MM.1S (cell line): ENCODE measurements around the gene TKTL1.

Experiments used
- DNase-seq: peaks from one replicate; pipeline ENCODE4 v3.0.0-alpha.2; 2015
- H2AFZ ChIP-seq: fragments of 300-600 bp; sonication (generic); 2 replicates; pipeline ENCODE4 v1.6.0; 2016; ENCODE audit warnings: antibody characterized with exemption, low read length
- H3F3A ChIP-seq: fragments of 300-600 bp; sonication (generic); 2 replicates; pipeline ENCODE4 v1.6.1; 2016; ENCODE audit warnings: mild to moderate bottlenecking, antibody characterized with exemption, low read length, moderate library complexity, mixed read lengths; ENCODE audit not compliant: insufficient read depth
- H3K27ac ChIP-seq: fragments of 300-600 bp; sonication (generic); 2 replicates; pipeline ENCODE4 v1.5.1; 2016; ENCODE audit warnings: mild to moderate bottlenecking, low read length
- H3K27me3 ChIP-seq: fragments of 300-600 bp; sonication (generic); replicated peaks from 2 replicates; pipeline ENCODE4 v1.6.0; 2016; ENCODE audit warnings: low read length; ENCODE audit not compliant: insufficient read depth
- H3K36me3 ChIP-seq: fragments of 300-600 bp; sonication (generic); replicated peaks from 2 replicates; pipeline ENCODE4 v1.6.1; 2016; ENCODE audit warnings: mild to moderate bottlenecking, low read length, mixed read lengths; ENCODE audit not compliant: insufficient read depth
- H3K4me1 ChIP-seq: fragments of 300-600 bp; sonication (generic); 2 replicates; pipeline ENCODE4 v1.6.1; 2016; ENCODE audit warnings: low read length, mixed read lengths
- H3K4me2 ChIP-seq: fragments of 300-600 bp; sonication (generic); 2 replicates; pipeline ENCODE4 v1.6.0; 2016; ENCODE audit warnings: low read depth, low read length
- H3K4me3 ChIP-seq: fragments of 300-600 bp; sonication (generic); 2 replicates; pipeline ENCODE4 v1.5.1; 2016; ENCODE audit warnings: low read length, mixed read lengths
- H3K79me2 ChIP-seq: fragments of 300-600 bp; sonication (generic); 2 replicates; pipeline ENCODE4 v1.6.1; 2016; ENCODE audit warnings: mixed run types, low read length, mixed read lengths
- H3K9ac ChIP-seq: fragments of 300-600 bp; sonication (generic); 2 replicates; pipeline ENCODE4 v1.6.1; 2016; ENCODE audit warnings: low read length, mixed read lengths
- H3K9me2 ChIP-seq: fragments of 300-600 bp; sonication (generic); replicated peaks from 2 replicates; pipeline ENCODE4 v1.6.1; 2016; ENCODE audit warnings: mild to moderate bottlenecking, low read length, mixed read lengths; ENCODE audit not compliant: insufficient read depth
- H3K9me3 ChIP-seq: fragments of 300-600 bp; sonication (generic); replicated peaks from 2 replicates; pipeline ENCODE4 v1.6.1; 2016; ENCODE audit warnings: mild to moderate bottlenecking, low read length, mixed read lengths; ENCODE audit not compliant: insufficient read depth
- H4K20me1 ChIP-seq: fragments of 300-600 bp; sonication (generic); 2 replicates; pipeline ENCODE4 v1.6.1; 2016; ENCODE audit warnings: mild to moderate bottlenecking, low read length, moderate library complexity, mixed read lengths; ENCODE audit not compliant: insufficient read depth
- EZH2 ChIP-seq: fragments of 300-600 bp; sonication (generic); optimal IDR thresholded peaks from 2 replicates; pipeline ENCODE3; 2017; ENCODE audit warnings: low read depth, mild to moderate bottlenecking, antibody characterized with exemption, low read length, mixed read lengths
- EZH2phosphoT487 ChIP-seq: fragments of 300-600 bp; sonication (generic); IDR thresholded peaks from 2 replicates; pipeline ENCODE4 v1.6.1; 2018; ENCODE audit warnings: antibody characterized with exemption, low read length
- TF ChIP-seq, protein P1 (sequence below): fragments of 300-600 bp; sonication (generic); IDR thresholded peaks from 2 replicates; pipeline ENCODE4 v1.5.1; 2016; ENCODE audit warnings: antibody characterized with exemption, low read length, mixed read lengths

The TKTL1 gene

DNA sequence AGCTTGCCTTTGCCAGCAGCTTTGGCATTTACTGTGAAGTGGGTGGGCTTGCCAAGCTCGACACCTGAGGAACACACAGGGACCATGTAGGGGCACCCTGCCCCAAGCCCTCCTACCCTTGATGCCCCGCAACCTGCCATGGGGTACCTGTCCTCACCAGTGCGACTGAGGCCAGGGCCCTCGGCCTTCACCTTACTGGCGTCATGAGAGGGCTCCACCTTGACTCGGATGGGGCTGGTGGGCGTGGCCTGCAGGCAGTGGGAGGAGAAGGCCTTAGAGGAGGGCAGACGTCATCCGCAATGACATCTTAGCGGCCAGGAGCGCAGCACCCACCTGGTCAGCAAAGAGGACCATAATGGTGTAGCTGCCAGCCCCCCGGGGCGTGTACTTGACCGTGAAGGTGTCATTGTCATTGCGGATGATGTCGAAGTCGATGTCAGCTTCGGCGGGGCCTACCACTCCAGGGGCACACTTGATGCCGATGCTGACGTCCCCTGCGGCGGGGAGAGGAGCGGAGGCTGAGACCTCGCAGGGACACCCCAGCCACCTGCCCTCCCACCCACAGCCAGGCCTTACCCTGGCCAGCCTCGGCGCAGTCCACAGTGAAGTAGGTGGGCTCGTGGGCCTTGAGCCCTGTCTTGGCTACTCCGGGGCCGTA lies 66.6 kb downstream of the TKTL1 start:
- Histone ChIP-seq H3K79me2 (peaks cover 4% of the 10 kb centered on the region; the same call in 1 of the 2 replicates), H3K9ac (no peak overlapping the region), H3K4me1 (no peaks in the 10 kb centered on the region), H3K27me3 (no peaks in the 10 kb centered on the region), H3K4me2 (no peak overlapping the region), H3K27ac (no peak overlapping the region), H4K20me1 (no peaks in the 10 kb centered on the region), H3K4me3 (no peak overlapping the region), H3K9me2 (no peaks in the 10 kb centered on the region), H2AFZ (no peak overlapping the region), H3K36me3 (no peaks in the 10 kb centered on the region), H3F3A (no peaks in the 10 kb centered on the region), H3K9me3 (no peaks in the 10 kb centered on the region)
- DNase-seq, result no peak
- no peak for TF ChIP-seq EZH2phosphoT487
- TF ChIP-seq EZH2, result no peak
- TF ChIP-seq, protein P1, sequence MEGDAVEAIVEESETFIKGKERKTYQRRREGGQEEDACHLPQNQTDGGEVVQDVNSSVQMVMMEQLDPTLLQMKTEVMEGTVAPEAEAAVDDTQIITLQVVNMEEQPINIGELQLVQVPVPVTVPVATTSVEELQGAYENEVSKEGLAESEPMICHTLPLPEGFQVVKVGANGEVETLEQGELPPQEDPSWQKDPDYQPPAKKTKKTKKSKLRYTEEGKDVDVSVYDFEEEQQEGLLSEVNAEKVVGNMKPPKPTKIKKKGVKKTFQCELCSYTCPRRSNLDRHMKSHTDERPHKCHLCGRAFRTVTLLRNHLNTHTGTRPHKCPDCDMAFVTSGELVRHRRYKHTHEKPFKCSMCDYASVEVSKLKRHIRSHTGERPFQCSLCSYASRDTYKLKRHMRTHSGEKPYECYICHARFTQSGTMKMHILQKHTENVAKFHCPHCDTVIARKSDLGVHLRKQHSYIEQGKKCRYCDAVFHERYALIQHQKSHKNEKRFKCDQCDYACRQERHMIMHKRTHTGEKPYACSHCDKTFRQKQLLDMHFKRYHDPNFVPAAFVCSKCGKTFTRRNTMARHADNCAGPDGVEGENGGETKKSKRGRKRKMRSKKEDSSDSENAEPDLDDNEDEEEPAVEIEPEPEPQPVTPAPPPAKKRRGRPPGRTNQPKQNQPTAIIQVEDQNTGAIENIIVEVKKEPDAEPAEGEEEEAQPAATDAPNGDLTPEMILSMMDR, result no peak

DNA sequence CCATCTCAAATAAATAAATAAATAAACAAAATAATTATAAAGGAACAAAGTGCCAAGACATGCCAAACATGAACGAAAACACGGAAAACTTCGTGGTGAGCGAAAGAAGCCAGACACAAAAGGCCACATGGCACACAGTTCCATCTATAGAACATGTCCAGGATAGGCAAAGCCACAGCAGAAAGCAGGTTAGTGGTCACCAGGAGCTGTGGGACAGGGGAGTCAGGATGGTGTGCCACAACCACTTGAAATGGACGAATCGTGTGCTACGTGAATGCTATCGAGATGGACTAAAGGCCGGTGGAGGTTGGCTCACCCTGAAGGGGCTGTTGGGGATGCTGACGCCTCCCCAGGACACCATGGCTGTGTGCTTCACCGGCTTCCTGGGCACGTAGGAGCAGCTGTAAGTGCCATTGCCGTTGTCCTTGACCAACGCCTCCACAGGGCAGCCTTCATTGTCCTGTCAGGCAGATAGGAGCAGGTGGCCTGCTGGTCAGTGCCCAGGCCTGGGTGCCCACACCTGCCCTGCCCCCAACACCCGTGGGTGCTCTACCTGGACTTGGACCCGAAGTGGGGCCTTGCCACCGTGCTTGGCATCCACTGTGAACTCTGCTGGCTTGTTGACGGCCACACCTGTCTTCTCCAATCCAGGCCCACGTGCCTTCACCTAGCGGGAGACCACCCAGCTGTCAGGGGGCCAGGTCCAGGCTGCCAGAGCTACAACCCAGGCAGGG lies 68.3 kb downstream of the TKTL1 start:
- H4K20me1 ChIP-seq, result no peaks in the 10 kb centered on the region
- H3K4me3 ChIP-seq, result no peak overlapping the region
- no peak overlapping the region for H3K4me2 ChIP-seq
- H3K9ac ChIP-seq, result no peak overlapping the region
- H3K79me2 ChIP-seq, result peaks cover 19% of the 10 kb centered on the region
- no peaks in the 10 kb centered on the region for H3K36me3 ChIP-seq
- H3K4me1 ChIP-seq, result no peaks in the 10 kb centered on the region
- no peaks in the 10 kb centered on the region for H3K9me2 ChIP-seq
- no peaks in the 10 kb centered on the region for H3F3A ChIP-seq
- no peak for DNase-seq
- no peak overlapping the region for H2AFZ ChIP-seq
- no peak overlapping the region for H3K27ac ChIP-seq
- no peaks in the 10 kb centered on the region for H3K27me3 ChIP-seq
- H3K9me3 ChIP-seq, result no peaks in the 10 kb centered on the region
- TF ChIP-seq, protein P1, result no peak
- TF ChIP-seq EZH2 (no peak), EZH2phosphoT487 (no peak)

DNA sequence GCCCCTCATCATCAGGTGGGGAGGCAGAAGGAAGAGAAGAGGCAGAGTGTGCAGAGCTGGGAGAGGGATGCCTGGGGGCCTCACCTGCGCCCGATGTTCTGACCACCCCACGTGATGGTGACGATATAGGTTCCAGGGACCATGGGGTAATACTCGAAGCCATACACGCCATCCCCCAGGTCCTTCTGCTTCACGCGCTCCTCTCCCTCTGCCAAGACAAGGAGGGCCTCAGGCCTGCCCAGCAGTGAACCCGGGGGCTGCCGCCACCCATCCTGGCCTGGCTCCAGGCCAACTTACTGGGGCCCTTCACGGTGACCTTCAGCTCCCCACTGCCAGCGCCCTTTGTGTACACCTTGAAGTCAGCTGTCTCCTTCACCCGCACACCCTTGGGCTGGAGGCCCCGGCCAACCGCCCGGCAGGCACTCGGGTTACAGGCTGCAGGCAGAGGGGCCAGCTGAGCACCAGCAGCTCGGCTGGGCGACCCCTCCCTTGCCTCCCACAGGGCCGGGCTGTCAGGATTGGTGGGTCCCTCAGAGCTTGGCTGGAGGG lies 69.5 kb downstream of the TKTL1 start:
- DNase-seq, result no peak
- Histone ChIP-seq H3K4me2 (no peak overlapping the region), H3K79me2 (peaks cover 30% of the 10 kb centered on the region)

More for the DNA sequence above, 69.5 kb downstream of the TKTL1 start:
- Histone ChIP-seq H3F3A (no peaks in the 10 kb centered on the region), H3K27ac (no peak overlapping the region), H3K9me3 (no peaks in the 10 kb centered on the region), H2AFZ (no peak overlapping the region), H3K9ac (no peak overlapping the region), H4K20me1 (no peaks in the 10 kb centered on the region), H3K4me1 (0 out of 2 replicates have a peak, but pooled peaks cover 3% of the 10 kb centered on the region), H3K4me3 (no peak overlapping the region), H3K36me3 (no peaks in the 10 kb centered on the region), H3K27me3 (no peaks in the 10 kb centered on the region), H3K9me2 (no peaks in the 10 kb centered on the region)
- TF ChIP-seq, protein P1, result no peak
- TF ChIP-seq EZH2phosphoT487, result no peak
- no peak for TF ChIP-seq EZH2
